ENCODE measurements around the gene CLHC1. TPM values are rescaled to one million over a fixed set of nuclear protein-coding genes. Genes with fewer than 3 reads are reported as not detected.

CLHC1 gene
- total RNA-seq, 1 experiment from 2014 or later = 11.1 TPM

DNA sequence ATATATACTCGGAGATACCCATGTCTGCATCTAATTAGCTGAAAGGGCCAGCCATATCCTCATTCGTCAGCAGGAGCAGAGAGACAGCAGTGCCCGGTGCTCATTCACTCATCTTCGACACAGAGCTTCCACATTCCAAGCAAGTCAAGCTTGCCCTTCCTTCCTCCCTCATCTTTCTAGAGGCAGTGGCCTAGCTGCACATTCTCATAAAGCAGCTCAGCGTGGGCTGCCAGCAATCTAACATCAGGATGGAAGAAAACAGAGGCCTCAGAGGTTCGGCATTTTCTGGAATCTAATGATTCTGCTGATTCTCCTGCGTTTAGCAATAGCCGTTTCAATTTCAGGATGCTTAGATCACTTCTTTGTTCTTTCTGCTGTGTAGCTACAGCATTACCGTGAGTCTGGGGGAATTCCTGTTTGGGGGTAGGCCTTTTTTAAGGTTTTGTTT, 68.8 kb downstream of the CLHC1 start:
- CTCF ChIA-PET = no interaction called here
- no peak overlapping the region for H3K9ac ChIP-seq (ENCODE audit: low read length)

More for the DNA sequence above, 68.8 kb downstream of the CLHC1 start:
- Histone ChIP-seq H2AFZ (ENCODE audit: low read depth, low read length, poor library complexity, severe bottlenecking) (no peak overlapping the region), H4K20me1 (ENCODE audit: insufficient read depth) (no peaks in the 10 kb centered on the region), H3K27me3 (ENCODE audit: insufficient read depth, low read length) (no peaks in the 10 kb centered on the region), H3K27ac (ENCODE audit: low read depth, low read length) (no peak overlapping the region), H3K4me1 (ENCODE audit: control insufficient read depth in 1 of 2, insufficient read depth in 2 of 2, low read length in 2 of 2) (peaks cover 0 to 6% of the 10 kb centered on the region in 2 experiments; a peak in 1 of 4 replicates), H3K4me2 (ENCODE audit: low read length) (no peak overlapping the region), H3K4me3 (replicated peaks in 1 of 2; ENCODE audit: low read depth in 1 of 2, low read length in 2 of 2) (no peak overlapping the region), H3K79me2 (ENCODE audit: insufficient read depth, low read length) (no peaks in the 10 kb centered on the region), H3K9me2 (ENCODE audit: insufficient read depth) (no peaks in the 10 kb centered on the region), H3K9me3 (ENCODE audit: control insufficient read depth in 1 of 2, insufficient read depth in 1 of 2, low read depth in 1 of 2, low read length in 2 of 2) (no peaks in the 10 kb centered on the region), H3K36me3 (ENCODE audit: control insufficient read depth in 1 of 2, insufficient read depth in 2 of 2, low read length in 2 of 2) (no peaks in the 10 kb centered on the region)
- ChIA-PET POLR2A (interaction anchor here (0.7 kb wide), 1 partner anchor 11 kb away, joined by 3 read pairs; no protein-coding TSS in a partner anchor), RAD21 (ENCODE audit: low non-redundant PET in 1 of 2, low total read pairs in 2 of 2, uncharacterized antibody in 2 of 2, unreplicated experiment in 2 of 2) (no interaction called here)
- TF ChIP-seq CEBPB (IDR thresholded peaks at IDR 0.05; ENCODE audit: low read depth) (no peak), SP1 (IDR thresholded peaks at IDR 0.05; ENCODE audit: low read depth) (no peak), ZFX (IDR thresholded peaks at IDR 0.05) (no peak), EZH2phosphoT487 (IDR thresholded peaks at IDR 0.05; ENCODE audit: borderline replicate concordance) (no peak), SIN3A (IDR thresholded peaks at IDR 0.05; ENCODE audit: low read depth) (no peak), TCF7L2 (IDR thresholded peaks at IDR 0.05; ENCODE audit: borderline replicate concordance, extremely low read depth, insufficient read depth, insufficient read length) (no peak), RAD21 (IDR thresholded peaks at IDR 0.05; ENCODE audit: low read depth) (no peak), ZNF274 (IDR thresholded peaks at IDR 0.05; ENCODE audit: low read depth, low read length) (no peak), CBX3 (IDR thresholded peaks at IDR 0.05; ENCODE audit: low read depth) (no peak), EGR1 (IDR thresholded peaks at IDR 0.05; ENCODE audit: low read depth) (no peak), FOSL1 (IDR thresholded peaks at IDR 0.05; ENCODE audit: low read depth) (no peak), EZH2 (IDR thresholded peaks at IDR 0.05) (no peak), POLR2AphosphoS5 (IDR thresholded peaks at IDR 0.05; ENCODE audit: low read depth, low read length) (no peak)
- TF ChIP-seq, protein P1, sequence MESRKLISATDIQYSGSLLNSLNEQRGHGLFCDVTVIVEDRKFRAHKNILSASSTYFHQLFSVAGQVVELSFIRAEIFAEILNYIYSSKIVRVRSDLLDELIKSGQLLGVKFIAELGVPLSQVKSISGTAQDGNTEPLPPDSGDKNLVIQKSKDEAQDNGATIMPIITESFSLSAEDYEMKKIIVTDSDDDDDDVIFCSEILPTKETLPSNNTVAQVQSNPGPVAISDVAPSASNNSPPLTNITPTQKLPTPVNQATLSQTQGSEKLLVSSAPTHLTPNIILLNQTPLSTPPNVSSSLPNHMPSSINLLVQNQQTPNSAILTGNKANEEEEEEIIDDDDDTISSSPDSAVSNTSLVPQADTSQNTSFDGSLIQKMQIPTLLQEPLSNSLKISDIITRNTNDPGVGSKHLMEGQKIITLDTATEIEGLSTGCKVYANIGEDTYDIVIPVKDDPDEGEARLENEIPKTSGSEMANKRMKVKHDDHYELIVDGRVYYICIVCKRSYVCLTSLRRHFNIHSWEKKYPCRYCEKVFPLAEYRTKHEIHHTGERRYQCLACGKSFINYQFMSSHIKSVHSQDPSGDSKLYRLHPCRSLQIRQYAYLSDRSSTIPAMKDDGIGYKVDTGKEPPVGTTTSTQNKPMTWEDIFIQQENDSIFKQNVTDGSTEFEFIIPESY (IDR thresholded peaks at IDR 0.05; ENCODE audit: extremely low read depth, insufficient replicate concordance, low read length) = no peak
- TF ChIP-seq, protein P2, sequence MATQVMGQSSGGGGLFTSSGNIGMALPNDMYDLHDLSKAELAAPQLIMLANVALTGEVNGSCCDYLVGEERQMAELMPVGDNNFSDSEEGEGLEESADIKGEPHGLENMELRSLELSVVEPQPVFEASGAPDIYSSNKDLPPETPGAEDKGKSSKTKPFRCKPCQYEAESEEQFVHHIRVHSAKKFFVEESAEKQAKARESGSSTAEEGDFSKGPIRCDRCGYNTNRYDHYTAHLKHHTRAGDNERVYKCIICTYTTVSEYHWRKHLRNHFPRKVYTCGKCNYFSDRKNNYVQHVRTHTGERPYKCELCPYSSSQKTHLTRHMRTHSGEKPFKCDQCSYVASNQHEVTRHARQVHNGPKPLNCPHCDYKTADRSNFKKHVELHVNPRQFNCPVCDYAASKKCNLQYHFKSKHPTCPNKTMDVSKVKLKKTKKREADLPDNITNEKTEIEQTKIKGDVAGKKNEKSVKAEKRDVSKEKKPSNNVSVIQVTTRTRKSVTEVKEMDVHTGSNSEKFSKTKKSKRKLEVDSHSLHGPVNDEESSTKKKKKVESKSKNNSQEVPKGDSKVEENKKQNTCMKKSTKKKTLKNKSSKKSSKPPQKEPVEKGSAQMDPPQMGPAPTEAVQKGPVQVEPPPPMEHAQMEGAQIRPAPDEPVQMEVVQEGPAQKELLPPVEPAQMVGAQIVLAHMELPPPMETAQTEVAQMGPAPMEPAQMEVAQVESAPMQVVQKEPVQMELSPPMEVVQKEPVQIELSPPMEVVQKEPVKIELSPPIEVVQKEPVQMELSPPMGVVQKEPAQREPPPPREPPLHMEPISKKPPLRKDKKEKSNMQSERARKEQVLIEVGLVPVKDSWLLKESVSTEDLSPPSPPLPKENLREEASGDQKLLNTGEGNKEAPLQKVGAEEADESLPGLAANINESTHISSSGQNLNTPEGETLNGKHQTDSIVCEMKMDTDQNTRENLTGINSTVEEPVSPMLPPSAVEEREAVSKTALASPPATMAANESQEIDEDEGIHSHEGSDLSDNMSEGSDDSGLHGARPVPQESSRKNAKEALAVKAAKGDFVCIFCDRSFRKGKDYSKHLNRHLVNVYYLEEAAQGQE (IDR thresholded peaks at IDR 0.05; ENCODE audit: low read depth) = no peak
- TF ChIP-seq, protein P3, sequence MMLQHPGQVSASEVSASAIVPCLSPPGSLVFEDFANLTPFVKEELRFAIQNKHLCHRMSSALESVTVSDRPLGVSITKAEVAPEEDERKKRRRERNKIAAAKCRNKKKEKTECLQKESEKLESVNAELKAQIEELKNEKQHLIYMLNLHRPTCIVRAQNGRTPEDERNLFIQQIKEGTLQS (IDR thresholded peaks at IDR 0.05) = no peak
- TF ChIP-seq, protein P4, sequence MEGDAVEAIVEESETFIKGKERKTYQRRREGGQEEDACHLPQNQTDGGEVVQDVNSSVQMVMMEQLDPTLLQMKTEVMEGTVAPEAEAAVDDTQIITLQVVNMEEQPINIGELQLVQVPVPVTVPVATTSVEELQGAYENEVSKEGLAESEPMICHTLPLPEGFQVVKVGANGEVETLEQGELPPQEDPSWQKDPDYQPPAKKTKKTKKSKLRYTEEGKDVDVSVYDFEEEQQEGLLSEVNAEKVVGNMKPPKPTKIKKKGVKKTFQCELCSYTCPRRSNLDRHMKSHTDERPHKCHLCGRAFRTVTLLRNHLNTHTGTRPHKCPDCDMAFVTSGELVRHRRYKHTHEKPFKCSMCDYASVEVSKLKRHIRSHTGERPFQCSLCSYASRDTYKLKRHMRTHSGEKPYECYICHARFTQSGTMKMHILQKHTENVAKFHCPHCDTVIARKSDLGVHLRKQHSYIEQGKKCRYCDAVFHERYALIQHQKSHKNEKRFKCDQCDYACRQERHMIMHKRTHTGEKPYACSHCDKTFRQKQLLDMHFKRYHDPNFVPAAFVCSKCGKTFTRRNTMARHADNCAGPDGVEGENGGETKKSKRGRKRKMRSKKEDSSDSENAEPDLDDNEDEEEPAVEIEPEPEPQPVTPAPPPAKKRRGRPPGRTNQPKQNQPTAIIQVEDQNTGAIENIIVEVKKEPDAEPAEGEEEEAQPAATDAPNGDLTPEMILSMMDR (IDR thresholded peaks at IDR 0.05 in 2 of 3, conservative IDR thresholded peaks at IDR 0.05 in 1 of 3; ENCODE audit: borderline replicate concordance in 1 of 3, insufficient read depth in 1 of 3, low read depth in 2 of 3, low read length in 2 of 3) = no peak
- no peak for ATAC-seq
- no peak for DNase-seq (ENCODE audit: low read depth, low spot score)
- BruUV-seq (replicated peaks) = no TSS peak
- intact Hi-C loops (cut with micrococcal nuclease) = no loop called here

Data from HCT116 (cell line).